SU-DHL-6 (cell line): ENCODE data around the gene MEIOC.

Experiments
- CTCF ChIP-seq: fragments of 200-600 bp; sonication (generic); IDR thresholded peaks from one replicate; pipeline ENCODE4 v1.5.1; 2017; ENCODE audit warnings: antibody characterized with exemption, mild to moderate bottlenecking, low read length, moderate library complexity; ENCODE audit not compliant: insufficient read depth, poor library complexity, severe bottlenecking
- EZH2phosphoT487 ChIP-seq: fragments of 200-600 bp; sonication (generic), shearing (Covaris generic); conservative IDR thresholded peaks from 2 replicates; pipeline ENCODE4 v1.6.1; 2018; ENCODE audit warnings: mild to moderate bottlenecking, antibody characterized with exemption, low read length, moderate library complexity, mixed read lengths

DNA sequence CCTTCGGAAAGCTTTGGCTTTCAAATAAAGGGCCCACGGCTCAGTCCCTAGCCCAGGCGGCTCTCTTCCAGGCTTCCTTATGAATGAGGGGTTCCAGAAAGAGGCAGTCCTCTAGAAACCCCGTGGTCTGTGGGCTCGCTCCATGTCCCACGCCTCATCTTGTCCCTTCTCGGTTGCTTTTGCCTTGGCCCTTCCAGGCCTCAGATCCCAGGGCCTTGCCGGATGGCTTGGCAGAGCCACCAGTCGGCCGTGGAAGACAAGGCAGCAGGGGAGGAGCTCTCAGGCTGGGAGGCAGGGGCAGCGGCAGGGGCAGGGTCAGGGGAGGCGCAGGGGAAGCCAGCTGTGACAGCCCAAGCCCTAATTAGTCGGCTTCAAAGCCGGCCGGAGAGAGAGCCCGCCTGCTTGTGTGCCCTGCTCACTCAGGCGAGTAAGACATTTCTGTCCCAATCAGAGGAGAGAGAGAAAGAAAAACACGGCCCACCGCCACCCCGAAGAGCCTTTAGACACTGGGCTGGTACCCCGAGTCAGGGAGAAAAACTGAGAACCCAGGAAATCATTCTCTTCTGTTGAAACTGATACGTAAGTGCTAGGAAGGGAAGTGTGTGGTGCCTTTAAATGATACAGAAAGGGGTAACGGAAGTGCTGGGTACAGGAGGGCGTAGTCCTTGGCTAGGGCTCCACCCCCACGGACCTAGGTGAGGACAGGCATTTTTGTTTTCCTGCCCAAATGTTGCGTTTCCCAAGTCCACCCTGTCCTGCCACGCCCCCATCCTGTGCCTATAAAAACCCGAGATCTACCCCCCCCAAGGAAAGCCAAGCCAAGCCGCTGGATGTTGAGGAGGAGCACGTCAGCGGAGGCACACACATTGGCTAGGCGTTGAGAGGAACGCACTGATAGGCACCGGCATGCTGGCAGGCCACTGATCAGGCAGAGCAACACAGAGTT, 27.8 kb upstream of the MEIOC start:
- TF ChIP-seq CTCF (no peak), EZH2phosphoT487 (no peak)
